ENCODE measurements around the gene DEPDC5. TPM values are rescaled to one million over a fixed set of nuclear protein-coding genes. Genes with fewer than 3 reads are reported as not detected.
"Not testable (repeated sequence)": the region's sequence is repeated elsewhere in the genome, so short reads cannot be mapped to it uniquely, and the experiment has no call there.

Gene DEPDC5
- polyA plus RNA-seq, 1 donor, result 11.5 TPM

DNA sequence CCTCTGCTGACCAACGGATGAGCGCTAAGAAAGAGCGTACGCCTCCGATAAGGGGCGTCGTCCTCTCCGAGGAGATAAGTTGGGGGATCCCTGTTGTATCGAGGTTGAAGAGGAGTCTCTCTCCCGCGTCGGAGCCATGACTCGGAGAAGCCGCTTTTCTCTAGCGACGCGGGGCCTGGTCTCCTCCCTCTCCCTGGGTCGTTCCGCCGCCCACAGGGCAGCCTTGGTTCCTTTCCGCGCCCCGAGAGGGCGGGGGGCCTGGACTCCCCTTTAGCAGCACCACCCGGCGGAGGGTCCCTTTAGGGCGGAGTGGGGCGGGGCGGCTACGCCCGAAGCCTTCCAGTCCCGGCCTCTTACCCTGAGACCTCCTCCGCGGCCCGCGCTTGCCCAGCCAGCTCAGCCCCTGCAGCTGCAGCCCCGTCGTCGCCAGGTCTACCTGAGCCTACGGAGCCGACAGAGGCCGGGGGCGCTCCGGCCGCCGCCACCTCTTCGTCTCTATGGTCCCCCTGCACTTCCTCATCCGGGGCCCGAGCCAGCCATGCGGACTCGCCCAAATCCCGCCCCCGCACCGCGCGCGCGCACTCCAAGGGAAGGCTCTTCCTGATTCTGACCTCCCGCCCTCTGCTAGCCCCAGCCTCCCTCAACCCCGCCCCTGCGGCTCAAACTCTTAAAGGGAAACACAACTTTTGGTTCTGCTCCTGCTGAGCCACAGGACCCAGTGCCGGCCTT, 4.0 kb upstream of the DEPDC5 start, which contains the start of gene PRR14L:
TSS of gene PRR14L (minus strand) at position 497 of the 729 bp plus-strand sequence. CDS start 11,272 bp downstream, outside the sequence.
- DNase-seq, result peak; percentile 96

DNA sequence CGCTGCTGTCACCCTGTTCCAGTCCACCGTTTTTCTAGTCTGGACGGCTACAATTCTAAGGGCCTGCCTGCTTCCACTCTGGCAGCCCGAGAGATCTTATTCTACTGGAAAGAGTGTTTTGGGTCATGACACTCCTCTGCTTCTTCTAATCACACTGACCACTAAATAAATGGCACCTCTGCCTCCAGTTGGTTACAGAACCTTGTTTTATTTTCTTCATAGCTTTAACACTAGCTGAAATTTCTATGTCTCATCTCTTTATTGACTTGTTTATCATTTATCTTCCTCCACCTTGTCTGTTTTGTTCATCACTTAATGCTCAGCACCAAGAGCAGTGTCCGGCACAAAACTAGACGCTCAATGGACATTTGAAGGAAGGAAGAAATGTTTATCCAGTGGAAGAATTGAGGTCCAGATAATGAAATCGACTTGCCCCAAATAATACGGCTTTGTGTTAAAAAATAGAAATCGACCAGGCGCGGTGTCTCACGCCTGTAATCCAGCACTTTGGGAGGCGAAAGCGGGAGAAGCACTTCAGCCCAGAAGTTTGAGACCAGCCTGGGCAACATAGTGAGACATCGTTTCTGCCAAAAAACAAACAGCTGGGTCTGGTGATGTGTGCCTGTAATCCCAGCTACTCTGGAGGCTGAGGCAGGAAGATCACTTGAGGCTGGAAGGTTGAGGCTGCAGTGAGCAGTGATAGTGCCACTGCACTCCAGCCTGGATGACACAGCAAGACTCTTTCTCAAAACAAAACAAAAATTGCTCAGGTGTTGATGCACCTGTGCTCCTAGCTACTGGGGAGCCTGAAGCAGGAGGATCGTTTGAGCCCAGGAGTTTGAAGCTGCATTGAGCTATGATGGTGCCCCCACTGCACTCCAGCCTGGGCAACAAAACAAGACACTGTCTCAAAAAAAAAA, 3.2 kb upstream of the DEPDC5 start:
- DNase-seq, result no peak

GRCh38 chr22:31752096-31752847, 1.5 kb upstream of the DEPDC5 start:
- no peak for DNase-seq

- DNase-seq, result peak; percentile 46
Observed at GRCh38 chr22:31753005-31753633, 700 bp upstream of the DEPDC5 start.

- no peak for DNase-seq
Observed at GRCh38 chr22:31754813-31755212, 994 bp downstream of the DEPDC5 start.

- no peak for DNase-seq
Observed at GRCh38 chr22:31757265-31757664, 3.4 kb downstream of the DEPDC5 start.

DNA sequence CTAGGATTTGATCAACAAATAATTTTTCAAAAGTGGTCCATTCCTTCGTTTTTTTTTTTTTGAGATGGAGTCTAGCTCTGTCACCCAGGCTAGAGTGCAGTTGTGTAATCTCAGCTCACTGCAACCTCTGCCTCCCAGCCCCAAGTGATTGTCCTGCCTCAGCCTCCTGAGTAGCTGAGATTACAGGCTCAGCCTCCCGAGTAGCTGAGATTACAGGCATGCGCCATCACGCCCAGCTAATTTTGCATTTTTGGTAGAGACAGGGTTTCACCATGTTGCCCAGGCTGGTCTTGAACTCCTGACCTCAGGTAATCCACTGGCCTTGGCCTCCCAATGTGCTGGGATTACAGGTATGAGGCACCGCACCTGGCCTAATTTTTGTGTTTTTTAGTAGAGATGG, 5.0 kb downstream of the DEPDC5 start:
- DNase-seq, result not testable (repeated sequence)

GRCh38 chr22:31764785-31765184, 11.0 kb downstream of the DEPDC5 start:
- no peak for DNase-seq

DNA sequence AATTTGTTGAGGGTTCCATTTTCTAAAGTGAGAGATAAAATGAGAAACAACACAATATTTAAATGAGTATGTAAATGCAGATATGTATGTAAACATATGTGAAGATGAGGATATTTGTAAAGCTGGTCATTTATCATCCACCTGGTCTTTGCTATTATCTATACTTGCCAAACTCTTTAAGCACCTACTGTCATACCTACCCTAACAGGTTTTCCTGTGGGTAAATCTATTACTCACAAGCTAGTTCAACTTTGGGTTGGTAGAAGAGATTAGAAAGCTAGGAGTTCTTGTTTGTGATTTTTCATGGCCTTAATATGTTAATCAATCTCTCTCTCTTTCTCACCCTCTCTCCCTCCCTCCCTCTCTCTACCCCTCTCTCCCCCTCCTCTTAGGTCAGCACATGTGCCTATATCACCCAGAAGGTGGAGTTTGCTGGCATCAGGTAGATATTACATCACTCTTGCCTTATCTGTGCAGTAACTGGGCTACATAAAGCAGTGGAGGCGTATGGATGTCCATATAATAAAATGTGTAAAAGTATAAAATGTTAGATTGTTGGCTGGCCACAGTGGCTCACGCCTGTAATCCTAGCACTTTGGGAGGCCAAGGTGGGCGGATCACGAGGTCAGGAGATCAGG, 14.7 kb downstream of the DEPDC5 start:
- no peak for DNase-seq

- DNase-seq, result no peak
Observed at GRCh38 chr22:31773416-31773815, 19.6 kb downstream of the DEPDC5 start.

- DNase-seq, result no peak
Observed at GRCh38 chr22:31776231-31776630, 22.4 kb downstream of the DEPDC5 start.

DNA sequence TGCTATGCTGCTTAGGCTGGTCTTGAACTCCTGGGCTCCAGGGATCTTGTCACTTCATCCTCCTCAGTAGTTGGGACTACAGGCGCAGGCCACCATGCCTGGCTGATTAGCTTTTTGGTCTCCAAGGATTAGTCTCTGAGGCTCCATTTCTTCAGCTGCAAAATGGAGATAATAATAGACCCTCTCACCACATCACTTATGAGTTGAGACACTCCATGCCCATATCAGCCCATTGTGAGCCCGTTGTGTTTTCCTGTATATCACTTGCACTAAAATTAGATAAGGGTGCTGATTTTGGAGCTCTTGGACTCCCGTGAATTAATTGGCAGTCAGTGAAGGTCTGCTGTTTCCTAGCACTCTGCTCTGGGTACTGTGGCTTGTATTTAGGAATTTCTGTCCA, 36.0 kb downstream of the DEPDC5 start:
- no peak for DNase-seq

DNA sequence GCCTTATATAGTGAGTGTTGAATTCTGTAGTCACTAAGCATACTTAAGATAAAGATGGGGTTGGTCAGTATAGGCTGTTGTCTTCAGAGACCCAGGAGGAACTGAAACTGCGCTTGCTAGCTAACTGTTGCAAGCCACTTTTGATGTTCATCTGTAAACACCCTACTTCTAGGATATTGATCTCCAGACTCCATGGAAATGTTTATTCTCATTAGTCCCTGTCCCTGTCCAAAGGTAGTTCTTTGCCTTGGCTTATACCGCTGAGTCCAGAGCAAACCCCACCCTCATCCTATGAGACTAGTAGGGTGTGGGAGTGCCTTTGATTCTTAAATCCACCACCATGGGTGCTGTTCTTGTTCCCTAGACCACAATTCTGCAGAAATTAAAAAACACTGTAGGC, 36.4 kb downstream of the DEPDC5 start:
- DNase-seq, result peak; percentile 5

DNA sequence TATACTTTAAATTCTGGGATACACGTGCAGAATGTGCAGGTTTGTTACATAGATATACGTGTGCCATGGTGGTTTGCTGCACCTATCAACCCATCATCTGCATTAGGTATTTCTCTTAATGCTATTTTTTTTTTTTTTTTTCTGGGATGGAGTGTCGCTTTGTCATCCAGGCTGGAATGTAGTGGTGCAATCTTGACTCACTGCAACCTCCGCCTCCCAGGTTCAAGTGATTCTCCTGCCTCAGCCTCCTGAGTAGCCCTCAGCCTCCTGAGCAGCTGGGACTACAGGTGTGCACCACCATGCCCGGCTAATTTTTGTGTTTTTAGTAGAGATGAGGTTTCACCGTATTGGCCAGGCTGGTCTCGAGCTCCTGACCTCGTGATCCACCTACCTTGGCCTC, 45.5 kb downstream of the DEPDC5 start:
- not testable (repeated sequence) for DNase-seq

DNA sequence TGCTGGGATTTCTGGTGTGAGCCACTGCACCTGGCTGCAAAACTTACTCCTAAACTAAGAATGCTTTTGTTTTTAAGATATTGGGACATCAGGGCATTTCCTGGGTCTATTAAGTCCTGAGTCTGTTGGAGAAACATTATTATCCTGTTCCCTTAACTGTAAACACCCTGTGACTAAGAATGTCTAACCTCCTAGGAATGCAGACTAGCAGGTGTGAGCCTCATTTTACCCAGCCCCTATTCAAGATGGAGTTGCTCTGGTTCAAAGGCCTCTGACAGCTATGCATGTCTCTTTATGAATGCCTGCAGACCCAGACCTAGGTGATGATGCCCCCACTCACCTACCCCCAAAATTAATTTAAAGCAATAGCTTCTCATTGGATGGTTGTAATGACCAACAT, 46.2 kb downstream of the DEPDC5 start:
- DNase-seq, result no peak

GRCh38 chr22:31800861-31801260, 47.0 kb downstream of the DEPDC5 start:
- not testable (repeated sequence) for DNase-seq

DNA sequence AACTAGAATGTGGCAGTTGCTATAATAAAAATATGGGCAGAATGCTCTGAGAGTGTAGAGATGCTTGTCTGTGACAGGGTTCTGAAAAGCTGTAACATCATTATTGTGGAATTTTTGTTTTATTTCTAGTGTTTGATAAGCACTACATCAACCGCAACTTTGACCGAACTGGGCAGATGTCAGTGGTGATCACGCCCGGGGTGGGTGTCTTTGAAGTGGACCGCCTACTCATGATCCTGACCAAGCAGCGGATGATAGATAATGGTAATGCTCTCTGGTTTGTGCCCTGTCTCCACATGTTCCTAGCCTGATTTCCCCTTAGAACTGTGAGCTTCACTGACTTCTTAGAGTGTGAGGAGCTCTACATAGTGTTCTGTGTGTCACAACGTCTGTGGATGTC, 48.8 kb downstream of the DEPDC5 start:
- no peak for DNase-seq

DNA sequence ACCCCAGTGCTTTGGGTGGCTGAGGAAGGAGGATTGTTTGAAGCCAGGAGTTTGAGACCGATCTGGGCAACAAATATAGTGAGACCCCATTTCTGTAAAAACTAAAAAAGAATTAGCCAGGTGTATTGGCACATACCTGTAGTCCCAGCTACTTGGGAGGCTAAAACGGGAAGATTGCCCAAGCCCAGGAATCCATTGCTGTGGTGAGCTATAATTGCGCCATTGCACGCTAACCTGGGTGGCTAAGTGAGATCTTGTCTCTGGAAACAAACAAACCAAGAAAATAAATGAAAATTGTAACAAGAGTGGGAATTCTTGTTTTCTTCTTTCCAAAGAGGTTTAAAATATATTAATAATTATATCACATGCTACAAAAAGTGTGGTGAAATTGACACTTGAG, 52.9 kb downstream of the DEPDC5 start:
- no peak for DNase-seq

- no peak for DNase-seq
Observed at GRCh38 chr22:31812977-31813605, 59.3 kb downstream of the DEPDC5 start.

- not testable (repeated sequence) for DNase-seq
Observed at GRCh38 chr22:31813898-31814297, 60.1 kb downstream of the DEPDC5 start.

DNA sequence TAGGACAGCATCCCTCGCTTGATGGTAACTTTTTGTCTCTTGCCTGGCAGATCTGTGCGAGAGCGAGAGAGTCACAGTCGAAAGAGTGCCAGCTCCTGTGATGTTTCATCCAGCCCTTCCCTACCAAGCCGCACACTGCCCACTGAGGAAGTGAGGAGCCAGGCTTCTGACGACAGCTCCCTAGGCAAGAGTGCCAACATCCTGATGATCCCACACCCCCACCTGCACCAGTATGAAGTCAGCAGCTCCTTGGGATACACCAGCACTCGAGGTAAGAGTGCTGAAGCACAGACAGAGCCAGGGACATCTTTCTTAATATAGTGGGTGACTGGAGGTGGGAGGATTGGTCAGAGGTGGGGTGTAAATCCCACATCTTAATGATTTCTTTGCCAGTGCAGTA, 61.1 kb downstream of the DEPDC5 start:
- no peak for DNase-seq

Measured in hindlimb muscle (tissue), 1 donor.